ENCODE measurements around the gene ZNF407. TPM values are rescaled to one million over a fixed set of nuclear protein-coding genes. Genes with fewer than 3 reads are reported as not detected.

ZNF407 gene
- total and polyA plus RNA-seq, 2 experiments from 2014 or later, result 2.1 to 10.4 TPM

DNA sequence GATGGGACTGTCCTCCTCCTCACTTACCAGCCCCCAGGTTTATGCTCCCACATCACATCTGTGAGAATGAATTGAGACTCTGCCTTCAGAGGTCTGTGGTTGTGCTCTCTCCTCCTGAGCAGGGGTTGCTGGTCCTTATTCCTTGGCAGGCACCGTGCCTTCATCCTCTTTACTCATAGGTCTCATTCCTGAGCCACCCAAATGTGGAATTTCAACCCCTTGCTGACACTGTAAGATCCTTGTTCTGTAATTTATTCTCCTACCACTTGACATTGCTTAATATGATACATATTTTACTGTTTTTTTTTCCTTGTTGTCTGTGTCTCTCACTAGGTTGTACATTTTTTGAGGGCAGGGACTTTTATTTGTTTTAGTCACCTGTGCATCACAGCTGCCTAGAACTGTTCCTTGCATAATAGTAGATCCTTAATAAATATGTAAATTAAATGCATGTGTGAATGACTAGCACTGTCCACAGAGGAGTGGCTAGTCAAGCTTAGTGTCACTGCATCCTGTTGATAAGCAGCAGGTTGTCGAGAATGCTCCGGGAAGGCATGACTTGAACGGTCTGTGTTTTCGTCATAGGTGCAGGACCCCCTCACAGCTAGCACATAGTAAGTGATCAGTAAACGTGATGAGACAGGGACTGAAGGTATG is 180.6 kb downstream of the ZNF407 start:
- Histone ChIP-seq H3K27me3 (ENCODE audit: insufficient read depth) (no peaks in the 10 kb centered on the region), H3K27ac (ENCODE audit: low read depth) (no peak overlapping the region), H3K79me2 (replicated peaks; ENCODE audit: insufficient read depth) (no peaks in the 10 kb centered on the region), H3K36me3 (ENCODE audit: insufficient read depth) (no peaks in the 10 kb centered on the region), H4K20me1 (replicated peaks; ENCODE audit: insufficient read depth) (no peaks in the 10 kb centered on the region), H3K4me2 (no peak overlapping the region), H3F3A (replicated peaks; ENCODE audit: low read depth) (no peaks in the 10 kb centered on the region), H2AFZ (no peak overlapping the region), H3K9me2 (ENCODE audit: insufficient read depth) (no peaks in the 10 kb centered on the region), H3K4me3 (no peak overlapping the region), H3K4me1 (ENCODE audit: insufficient read depth) (no peaks in the 10 kb centered on the region)
- no peak overlapping the region for H3K4me3 Mint-ChIP-seq
- no peaks in the 10 kb centered on the region for H3K36me3 Mint-ChIP-seq (ENCODE audit: low read depth)
- H3K27me3 Mint-ChIP-seq (ENCODE audit: insufficient read depth, low read depth, poor library complexity), result peaks cover 2% of the 10 kb centered on the region
- TF ChIP-seq EZH2 (IDR thresholded peaks at IDR 0.05; ENCODE audit: low read depth, unreplicated experiment), result no peak
- TF ChIP-seq EZH2phosphoT487 (IDR thresholded peaks at IDR 0.05; ENCODE audit: unreplicated experiment), result no peak
- TF ChIP-seq ZNF331 (CRISPR knock-in tag; IDR thresholded peaks at IDR 0.05; ENCODE audit: low read depth), result no peak
- TF ChIP-seq ZNF114 (CRISPR knock-in tag; IDR thresholded peaks at IDR 0.05), result no peak
- TF ChIP-seq, protein P1, sequence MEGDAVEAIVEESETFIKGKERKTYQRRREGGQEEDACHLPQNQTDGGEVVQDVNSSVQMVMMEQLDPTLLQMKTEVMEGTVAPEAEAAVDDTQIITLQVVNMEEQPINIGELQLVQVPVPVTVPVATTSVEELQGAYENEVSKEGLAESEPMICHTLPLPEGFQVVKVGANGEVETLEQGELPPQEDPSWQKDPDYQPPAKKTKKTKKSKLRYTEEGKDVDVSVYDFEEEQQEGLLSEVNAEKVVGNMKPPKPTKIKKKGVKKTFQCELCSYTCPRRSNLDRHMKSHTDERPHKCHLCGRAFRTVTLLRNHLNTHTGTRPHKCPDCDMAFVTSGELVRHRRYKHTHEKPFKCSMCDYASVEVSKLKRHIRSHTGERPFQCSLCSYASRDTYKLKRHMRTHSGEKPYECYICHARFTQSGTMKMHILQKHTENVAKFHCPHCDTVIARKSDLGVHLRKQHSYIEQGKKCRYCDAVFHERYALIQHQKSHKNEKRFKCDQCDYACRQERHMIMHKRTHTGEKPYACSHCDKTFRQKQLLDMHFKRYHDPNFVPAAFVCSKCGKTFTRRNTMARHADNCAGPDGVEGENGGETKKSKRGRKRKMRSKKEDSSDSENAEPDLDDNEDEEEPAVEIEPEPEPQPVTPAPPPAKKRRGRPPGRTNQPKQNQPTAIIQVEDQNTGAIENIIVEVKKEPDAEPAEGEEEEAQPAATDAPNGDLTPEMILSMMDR (conservative IDR thresholded peaks at IDR 0.05; ENCODE audit: low read depth in 2 of 2), result no peak
- TF ChIP-seq STAT1 (IDR thresholded peaks at IDR 0.05; ENCODE audit: unreplicated experiment), result no peak
- no peak for TF ChIP-seq NANOG (IDR thresholded peaks at IDR 0.05; ENCODE audit: borderline replicate concordance)
- TF ChIP-seq, protein P2, sequence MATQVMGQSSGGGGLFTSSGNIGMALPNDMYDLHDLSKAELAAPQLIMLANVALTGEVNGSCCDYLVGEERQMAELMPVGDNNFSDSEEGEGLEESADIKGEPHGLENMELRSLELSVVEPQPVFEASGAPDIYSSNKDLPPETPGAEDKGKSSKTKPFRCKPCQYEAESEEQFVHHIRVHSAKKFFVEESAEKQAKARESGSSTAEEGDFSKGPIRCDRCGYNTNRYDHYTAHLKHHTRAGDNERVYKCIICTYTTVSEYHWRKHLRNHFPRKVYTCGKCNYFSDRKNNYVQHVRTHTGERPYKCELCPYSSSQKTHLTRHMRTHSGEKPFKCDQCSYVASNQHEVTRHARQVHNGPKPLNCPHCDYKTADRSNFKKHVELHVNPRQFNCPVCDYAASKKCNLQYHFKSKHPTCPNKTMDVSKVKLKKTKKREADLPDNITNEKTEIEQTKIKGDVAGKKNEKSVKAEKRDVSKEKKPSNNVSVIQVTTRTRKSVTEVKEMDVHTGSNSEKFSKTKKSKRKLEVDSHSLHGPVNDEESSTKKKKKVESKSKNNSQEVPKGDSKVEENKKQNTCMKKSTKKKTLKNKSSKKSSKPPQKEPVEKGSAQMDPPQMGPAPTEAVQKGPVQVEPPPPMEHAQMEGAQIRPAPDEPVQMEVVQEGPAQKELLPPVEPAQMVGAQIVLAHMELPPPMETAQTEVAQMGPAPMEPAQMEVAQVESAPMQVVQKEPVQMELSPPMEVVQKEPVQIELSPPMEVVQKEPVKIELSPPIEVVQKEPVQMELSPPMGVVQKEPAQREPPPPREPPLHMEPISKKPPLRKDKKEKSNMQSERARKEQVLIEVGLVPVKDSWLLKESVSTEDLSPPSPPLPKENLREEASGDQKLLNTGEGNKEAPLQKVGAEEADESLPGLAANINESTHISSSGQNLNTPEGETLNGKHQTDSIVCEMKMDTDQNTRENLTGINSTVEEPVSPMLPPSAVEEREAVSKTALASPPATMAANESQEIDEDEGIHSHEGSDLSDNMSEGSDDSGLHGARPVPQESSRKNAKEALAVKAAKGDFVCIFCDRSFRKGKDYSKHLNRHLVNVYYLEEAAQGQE (IDR thresholded peaks at IDR 0.05; ENCODE audit: unreplicated experiment), result no peak
- no peak for TF ChIP-seq JUNB (IDR thresholded peaks at IDR 0.05; ENCODE audit: unreplicated experiment)
- no peak for TF ChIP-seq CREB1 (CRISPR knock-in tag; IDR thresholded peaks at IDR 0.05; ENCODE audit: low read depth)
- TF ChIP-seq, protein P3, sequence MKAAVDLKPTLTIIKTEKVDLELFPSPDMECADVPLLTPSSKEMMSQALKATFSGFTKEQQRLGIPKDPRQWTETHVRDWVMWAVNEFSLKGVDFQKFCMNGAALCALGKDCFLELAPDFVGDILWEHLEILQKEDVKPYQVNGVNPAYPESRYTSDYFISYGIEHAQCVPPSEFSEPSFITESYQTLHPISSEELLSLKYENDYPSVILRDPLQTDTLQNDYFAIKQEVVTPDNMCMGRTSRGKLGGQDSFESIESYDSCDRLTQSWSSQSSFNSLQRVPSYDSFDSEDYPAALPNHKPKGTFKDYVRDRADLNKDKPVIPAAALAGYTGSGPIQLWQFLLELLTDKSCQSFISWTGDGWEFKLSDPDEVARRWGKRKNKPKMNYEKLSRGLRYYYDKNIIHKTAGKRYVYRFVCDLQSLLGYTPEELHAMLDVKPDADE (IDR thresholded peaks at IDR 0.05), result no peak
- TF ChIP-seq POLR2AphosphoS5 (IDR thresholded peaks at IDR 0.05; ENCODE audit: low read depth), result no peak
- DNase-seq (ENCODE audit: low spot score) (no peak), ATAC-seq (no peak)
- no peaks in the 10 kb centered on the region for H3K9me3 Mint-ChIP-seq
- peaks cover 4% of the 10 kb centered on the region; the same call in 1 of the 3 replicates for H3K4me1 Mint-ChIP-seq
- H3K27ac Mint-ChIP-seq, result no peak overlapping the region
